ENCODE data around the gene BIVM.
A peak's percentile ranks its signal among the peaks of the same experiment; 100 is the strongest.
"Not testable (repeated sequence)": the region's sequence is repeated elsewhere in the genome, so short reads cannot be mapped to it uniquely, and the experiment has no call there.

BIVM gene

GRCh38 chr13:102798581-102799425, at the start of gene BIVM, which contains the start of gene POGLUT2:
TSS of gene BIVM (plus strand) at chr13:102799119. CDS start at chr13:102807268, 8,149 bp downstream.
TSS of gene POGLUT2 (minus strand) at chr13:102798976. CDS start at chr13:102798670, 306 bp downstream.
- peak; percentile 27 to 53 for DNase-seq

- no peak for DNase-seq
These were observed 47.0 kb upstream of the BIVM start for GRCh38 chr13:102751886-102752285.

DNA sequence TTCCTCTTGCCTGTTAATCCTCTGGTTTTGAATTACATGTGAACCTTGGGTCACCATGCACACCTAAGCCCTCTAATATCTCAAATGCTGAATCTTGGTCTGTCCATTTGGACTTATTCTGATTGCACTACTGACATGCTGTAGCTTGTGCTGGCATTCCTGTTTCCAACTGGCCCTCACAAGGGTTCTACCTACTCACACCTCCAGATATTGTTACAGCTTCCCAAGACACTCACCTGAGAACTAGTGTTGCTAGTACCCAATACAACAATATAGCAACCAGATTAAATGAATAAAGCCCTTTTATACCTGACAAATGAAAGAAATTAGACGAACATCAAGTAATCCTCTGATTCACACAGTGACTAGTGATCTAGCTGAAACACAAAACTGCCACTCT, 41.9 kb upstream of the BIVM start:
- DNase-seq, result no peak

DNA sequence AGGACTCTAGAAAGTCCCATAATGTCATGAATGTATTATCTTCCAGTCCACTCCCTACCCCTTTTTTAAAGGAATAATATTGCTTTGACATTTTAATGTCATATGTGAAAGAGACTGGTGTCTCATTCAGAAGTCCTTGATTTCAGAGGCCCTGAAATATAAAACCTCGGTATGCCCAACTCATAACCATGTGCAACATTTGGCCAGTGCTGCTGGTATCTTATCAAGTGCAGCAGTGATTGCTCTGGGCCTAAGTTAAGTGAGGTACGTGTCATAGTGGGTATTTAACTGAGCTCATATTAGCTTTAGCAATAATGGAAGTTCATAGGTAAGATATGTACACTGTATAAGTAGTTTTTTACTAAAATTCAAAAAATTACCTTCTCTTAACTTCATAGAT, 40.1 kb upstream of the BIVM start:
- DNase-seq, result no peak

- no peak for DNase-seq
These were observed 37.8 kb upstream of the BIVM start for GRCh38 chr13:102761071-102761470.

GRCh38 chr13:102763741-102764140, 35.2 kb upstream of the BIVM start:
- DNase-seq, result no peak

- no peak for DNase-seq
These were observed 30.0 kb upstream of the BIVM start for GRCh38 chr13:102768909-102769308.

- no peak for DNase-seq
These were observed 29.2 kb upstream of the BIVM start for GRCh38 chr13:102769679-102770078.

DNA sequence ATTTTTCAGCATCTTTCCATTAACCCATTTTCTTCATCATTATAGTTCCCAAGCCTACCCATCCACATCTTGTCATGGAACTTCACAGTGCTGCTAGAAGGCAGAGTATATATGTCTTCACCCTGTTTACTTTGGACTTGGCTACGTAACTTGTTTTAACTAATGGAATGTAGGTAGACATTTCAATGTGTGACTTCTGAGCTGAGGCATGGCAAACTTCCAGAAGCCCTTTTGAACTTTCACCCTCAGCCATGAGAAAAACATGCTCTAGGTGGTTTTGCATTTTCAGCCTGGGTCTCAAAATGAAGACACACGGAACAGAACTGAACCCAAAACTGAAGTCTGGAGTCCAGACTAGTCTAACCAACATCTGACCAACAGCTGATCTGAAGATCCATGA, 28.5 kb upstream of the BIVM start:
- no peak for DNase-seq

DNA sequence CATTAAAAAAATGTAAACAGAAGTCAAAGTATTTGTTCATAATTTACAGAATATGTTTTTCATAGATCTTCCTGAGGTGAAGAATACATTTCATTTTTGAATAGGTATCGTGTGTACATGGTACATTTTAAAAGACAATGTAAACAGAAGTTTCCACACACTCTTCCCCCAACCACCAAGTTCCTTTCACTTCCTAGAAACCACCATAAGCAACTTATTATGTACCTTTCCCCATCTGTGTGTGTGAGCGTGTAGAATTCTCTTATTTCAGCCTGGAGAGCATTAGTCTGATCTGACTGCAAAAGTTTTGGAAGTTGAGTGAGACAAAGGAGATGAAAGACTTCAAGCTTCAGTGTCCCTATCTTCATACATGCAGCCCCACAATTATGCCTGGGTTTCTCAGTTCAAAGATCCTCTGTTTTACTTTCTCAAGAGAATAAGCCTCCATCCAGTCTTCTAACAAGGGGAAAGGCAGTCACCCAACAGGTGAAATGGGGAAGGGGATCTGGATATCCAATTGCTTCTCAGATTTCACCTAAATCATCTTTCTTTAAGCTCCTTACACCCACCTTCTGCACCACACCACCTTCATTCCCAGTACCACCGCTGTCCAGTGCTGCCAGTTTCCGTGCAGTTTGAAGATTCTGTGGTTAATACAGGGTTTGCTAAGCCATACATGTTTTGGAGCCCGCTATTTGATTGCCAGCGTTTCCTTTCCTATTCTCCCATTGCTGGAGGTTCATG, 27.4 kb upstream of the BIVM start:
- DNase-seq, result no peak

DNA sequence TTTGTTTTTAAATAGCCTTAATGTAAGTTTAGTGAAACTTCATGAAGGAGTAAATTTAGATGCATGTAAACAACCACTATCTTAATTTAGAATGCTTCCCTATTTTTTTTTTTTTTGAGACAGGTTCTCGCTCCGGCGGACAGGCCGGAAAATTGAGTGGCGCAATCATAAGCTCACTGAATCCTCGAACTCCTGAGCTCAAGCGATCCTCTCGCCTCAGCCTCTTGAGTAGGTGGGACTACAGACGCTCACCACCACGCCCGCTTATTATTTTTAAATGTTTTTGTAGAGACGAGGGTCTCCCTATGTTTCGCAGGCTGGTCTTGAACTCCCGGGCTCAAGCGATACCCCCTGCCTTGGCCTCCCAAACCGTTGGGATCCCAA, 26.9 kb upstream of the BIVM start:
- no peak for DNase-seq

DNA sequence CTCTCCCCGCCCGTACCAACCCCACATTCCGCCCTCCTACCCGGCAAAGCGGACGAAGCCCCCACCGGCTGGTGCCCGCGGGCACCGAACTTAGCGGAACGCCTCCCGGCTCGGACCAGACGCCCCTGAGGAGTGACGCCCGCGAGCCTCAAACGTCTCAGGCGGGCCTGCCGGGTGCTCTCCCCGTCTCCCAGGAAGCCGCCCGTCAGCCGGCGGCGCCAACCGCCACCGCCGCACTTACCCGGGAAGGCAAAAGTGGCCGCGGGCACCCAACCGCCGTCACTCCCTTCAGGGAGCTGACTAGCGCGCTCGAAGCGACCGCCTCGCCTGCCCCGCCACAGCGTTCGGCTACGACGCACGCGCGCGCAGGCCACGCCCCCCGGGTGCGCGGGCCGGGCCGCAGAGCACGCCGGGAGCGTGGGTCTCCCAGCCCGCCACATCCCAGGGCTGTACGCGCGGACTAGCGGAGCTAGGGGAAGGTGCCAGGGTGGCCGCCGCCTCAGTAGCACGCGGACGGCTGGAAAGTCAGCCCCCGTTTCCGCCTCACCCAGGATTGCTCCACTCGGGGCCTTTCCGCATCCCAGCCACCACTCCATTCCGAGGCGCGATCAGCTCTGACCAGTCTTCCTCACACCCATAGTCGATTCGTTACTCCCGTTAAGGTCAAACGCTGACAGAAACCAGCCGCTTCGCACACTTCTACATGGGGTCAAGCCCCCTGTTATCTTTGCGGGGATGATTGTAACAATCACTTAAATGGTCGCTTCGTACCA, 25.3 kb upstream of the BIVM start, which contains the start of gene TEX30:
Gene TEX30 (minus strand): TSS at position 346 of the 773 bp plus-strand sequence. CDS start 3,760 bp downstream, outside the sequence.
- DNase-seq, result peak; percentile 8 to 29

DNA sequence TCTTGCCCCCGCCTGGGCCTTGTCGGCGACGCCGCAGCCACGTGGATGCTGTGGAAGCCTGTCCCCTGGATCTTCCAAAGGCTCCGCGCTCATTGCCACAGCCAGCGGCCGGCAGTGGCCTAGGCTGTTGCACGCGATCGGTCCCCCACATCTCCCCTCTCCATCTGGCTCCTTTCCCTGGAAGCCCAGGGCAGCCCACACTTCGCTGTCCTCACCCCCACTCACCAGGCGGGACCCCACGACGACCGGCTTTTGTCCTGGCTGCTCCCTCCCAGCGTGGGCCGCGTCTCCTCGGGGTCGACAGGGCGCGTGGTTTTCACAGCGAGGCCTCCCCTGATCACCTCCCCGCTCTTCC, 24.7 kb upstream of the BIVM start:
- no peak for DNase-seq

DNA sequence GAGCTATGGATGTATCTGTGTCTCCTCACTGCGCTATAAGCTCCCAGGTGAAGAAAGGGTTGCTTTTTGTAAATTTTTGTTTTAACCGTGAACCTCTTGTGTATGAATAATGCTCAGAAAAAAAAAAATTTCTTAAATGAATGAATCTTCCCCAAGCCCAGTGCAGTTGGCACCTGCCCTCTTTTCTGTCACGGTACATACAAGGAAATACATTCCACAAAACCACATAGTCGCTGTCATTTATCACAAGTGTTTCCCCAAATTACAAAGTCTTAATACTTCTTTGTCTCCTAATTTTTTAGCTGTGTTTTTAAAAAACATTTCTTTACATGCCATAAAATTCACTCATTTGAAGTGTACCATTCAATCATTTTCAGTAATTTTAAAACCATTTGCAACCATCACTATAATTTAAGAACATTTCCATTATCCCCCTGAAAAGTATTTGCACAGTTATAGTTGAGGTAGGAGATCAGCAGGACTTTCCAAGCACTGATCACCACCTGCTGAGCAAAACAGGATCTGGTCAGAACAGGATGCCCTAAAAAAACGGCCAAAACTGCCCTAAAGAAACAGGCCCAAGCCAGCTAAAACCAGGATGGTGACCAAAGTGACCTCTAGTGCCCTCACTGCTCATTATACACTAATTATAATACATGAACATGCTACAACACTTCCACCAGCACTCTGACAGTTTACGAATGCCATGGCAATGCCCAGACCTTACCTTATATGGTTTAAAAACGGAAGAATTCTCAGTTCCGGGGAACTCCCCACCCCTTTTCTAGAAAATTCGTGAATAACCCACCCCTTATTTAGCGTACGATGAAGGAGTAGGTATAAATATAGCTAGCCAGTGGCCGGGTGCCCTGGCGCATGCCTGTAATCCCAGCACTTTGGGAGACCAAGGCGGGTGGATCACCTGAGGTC, 24.1 kb upstream of the BIVM start:
- DNase-seq, result no peak

- no peak for DNase-seq
These were observed 22.6 kb upstream of the BIVM start for GRCh38 chr13:102776271-102776670.

- DNase-seq, result no peak
These were observed 21.2 kb upstream of the BIVM start for GRCh38 chr13:102777736-102778135.

DNA sequence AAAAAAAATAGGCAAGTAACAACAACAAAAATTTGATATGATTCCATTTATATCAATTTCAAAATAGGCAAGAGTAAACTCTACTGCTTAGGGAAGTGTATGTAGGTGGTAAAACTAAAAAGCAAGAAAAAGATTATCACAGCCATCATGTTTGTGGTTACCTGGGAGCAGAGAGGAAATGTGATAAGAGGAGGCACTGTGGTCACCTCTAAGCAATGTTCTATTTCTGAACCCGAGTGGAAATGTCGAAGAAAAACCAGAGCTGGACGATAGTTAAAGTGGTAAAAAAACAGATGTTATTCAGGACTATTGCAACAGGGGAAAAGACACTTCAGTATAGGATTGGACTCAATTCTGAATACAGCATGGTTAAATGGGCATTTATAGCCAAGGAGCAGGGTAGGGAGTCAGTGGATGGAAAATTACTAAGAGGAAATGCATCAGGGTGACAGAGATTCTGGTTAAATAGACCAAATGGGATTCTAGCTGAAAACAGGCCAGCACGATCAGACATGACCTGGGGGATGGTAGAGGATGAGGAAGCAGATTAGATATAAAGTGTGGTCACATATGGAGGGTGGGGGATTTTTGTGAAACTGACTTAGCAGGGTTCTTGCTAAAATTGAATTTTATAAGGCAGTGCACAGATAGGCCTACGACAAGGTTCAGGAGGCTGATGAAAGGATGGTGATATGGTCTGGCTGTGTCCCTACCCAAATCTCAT, 19.3 kb upstream of the BIVM start:
- no peak for DNase-seq

- DNase-seq, result not testable (repeated sequence)
These were observed 18.3 kb upstream of the BIVM start for GRCh38 chr13:102780656-102781055.

DNA sequence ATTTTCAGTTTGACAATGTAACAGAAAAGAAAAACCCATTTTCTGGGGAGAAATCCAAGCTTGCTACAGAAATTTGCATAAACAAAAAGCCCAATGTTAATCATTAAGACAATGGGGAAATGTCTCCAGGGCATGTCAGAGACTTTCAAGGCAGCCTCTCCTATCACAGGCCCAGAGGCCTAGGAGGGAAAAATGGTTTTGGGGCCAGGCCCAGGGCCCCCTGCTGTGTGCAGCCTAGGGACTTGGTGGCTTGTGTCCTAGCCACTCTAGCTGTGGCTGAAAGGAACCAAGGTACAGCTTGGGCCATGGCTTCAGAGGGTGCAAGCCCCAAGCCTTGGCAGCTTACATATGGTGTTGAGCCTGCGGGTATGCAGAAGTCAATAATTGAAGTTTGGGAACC, 17.3 kb upstream of the BIVM start:
- no peak for DNase-seq

GRCh38 chr13:102784483-102784882, 14.4 kb upstream of the BIVM start:
- no peak for DNase-seq

GRCh38 chr13:102788683-102789082, 10.2 kb upstream of the BIVM start:
- no peak for DNase-seq
